ENCODE results near the gene POP7. TPM values are rescaled to one million over a fixed set of nuclear protein-coding genes. Genes with fewer than 3 reads are reported as not detected.
"Not testable (repeated sequence)": the region's sequence is repeated elsewhere in the genome, so short reads cannot be mapped to it uniquely, and the experiment has no call there.

POP7 gene
- 23.9 TPM for total RNA-seq

DNA sequence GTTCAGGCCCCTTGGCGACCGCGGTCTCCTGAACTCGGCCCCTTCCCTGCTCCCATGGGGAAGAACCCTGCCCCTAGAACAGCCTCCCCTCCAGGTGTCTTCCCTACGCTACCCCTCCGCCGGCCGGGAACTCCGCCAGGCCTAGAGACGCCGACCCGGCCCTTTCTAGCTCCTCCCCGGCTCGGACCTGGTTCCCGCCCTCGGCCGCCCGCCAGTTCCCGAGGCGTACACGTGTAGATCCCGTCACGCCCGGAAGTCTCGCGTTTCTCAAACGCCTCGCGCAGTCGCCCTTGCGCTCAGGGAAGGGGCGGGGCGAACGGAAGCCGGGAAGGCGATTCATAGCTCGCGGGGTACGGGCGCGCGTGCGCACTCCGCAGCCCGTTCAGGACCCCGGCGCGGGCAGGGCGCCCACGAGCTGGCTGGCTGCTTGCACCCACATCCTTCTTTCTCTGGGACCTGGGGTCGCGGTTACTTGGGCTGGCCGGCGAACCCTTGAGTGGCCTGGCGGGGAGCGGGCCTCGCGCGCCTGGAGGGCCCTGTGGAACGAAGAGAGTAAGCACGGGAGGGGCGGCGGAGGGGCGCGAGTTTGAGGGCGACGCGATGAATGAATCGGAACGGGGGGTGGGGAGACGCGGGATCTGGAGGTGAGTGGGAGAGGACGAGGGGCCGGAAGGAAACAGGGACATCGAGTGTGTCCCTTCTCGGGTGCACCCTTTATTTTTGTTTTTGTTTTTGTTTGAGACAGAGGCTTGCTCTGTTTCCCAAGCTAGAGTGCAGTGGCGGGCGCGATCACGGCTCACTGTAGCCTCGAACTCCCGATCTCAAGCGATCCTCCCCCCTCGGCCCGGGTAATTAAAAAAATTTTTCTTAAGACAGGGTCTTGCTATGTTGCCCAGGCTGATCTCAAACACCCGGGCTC is at the start of gene POP7:
Gene POP7, plus strand, starts transcription at position 369 of the 919 bp plus-strand sequence. CDS start 710 bp downstream, outside the sequence.
- peak; percentile 97 for DNase-seq

DNA sequence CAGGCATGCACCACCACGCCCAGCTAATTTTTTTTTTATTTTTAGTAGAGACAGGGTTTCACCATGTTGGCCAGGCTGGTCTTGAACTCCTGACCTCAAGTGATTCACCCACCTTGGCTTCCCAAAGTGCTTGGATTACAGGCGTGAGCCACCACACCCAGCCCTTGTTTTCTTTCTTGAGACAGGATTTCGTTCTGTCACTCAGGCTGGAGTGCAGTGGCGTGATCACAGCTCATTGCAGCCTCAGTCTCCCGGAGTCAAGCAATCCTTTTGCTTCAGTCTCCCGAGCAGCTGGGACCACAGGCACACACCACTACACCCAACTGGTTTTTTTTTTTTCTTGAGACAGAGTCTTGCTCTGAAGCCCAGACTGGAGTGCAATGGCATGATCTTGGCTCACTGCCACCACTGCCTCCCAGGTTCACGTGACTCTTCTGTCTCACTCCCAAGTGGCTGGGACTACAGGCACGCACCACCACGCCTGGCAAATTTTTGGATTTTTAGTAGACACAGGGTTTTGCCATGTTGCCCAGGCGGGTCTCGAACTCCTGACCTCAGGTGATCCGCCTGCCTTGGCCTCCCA is 43.6 kb upstream of the POP7 start:
- not testable (repeated sequence) for DNase-seq

DNA sequence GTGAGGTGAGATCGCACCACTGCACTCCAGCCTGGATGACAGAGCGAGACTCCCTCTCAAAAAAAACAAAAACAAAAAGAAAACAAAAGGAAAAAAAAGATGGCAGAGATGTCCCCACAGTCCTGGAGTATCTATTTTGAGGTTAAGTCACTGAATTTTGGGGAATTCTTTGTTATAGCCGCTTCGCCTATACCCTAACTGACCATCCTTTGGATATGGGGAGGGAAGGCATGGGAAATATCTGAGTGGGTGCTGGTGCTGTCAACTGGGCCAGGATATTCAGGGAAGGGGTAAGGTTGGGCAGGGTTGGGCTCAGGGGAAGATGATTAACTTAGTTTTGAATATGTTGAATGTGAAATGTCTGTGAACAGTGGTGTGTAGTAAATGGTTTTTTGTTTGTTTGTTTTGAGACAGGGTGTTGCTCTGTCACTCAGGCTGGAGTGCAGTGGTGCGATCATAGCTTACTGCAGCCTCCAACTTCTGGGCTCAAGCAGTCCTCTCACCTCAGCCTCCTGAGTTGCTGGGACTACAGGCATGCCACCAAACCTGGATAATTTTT is 40.7 kb upstream of the POP7 start:
- DNase-seq: no peak

DNA sequence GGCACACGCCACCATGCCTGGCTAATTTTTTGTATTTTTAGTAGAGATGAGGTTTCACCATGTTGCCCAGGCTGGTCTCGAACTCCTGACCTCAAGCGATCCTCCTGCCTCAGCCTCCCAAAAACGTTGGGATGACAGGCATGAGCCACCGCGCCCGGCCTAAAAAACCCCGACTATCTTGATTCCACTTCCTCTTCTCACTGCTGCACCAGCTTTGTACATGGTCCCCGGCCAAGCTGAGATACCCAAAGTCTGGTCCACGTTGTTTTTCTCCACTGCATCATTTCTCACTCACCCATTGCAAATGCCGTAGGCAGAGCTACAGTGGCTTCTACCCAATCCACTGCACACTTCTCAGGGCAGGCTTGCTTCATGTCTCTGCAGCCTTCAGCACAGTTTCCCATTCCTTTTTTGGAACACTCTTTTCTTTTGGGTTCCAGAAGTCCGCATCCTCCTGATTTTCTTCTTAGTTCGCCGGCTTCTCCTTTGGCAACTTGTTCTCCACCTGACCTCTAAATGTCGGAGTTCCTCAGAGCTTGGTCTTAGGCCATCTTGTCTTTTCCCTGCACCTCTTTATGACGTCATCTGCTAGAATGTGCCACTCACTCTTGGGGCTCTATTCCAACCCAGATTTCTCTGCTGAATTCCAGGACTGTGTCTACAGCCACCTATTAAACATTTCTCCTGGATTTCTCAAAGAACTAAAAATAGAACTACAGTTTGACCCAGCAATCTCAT is 38.4 kb upstream of the POP7 start:
- no peak for DNase-seq

DNA sequence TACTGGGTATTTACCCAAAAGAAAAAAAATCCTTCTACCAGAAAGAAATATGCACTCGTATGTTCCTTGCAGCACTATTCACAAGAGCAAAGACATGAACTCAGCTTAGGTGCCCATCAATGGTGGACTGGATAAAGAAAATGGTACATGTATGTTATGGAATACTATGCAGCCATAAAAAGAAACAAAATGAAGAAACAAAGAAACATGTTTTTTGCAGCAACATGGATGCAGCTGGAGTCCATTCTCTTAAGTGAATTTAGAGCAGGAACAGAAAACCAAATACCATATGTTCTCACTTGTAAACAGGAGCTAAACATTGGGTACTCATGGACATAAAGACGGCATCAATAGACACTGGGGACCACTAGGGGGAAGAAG is 37.9 kb upstream of the POP7 start:
- DNase-seq: no peak

DNA sequence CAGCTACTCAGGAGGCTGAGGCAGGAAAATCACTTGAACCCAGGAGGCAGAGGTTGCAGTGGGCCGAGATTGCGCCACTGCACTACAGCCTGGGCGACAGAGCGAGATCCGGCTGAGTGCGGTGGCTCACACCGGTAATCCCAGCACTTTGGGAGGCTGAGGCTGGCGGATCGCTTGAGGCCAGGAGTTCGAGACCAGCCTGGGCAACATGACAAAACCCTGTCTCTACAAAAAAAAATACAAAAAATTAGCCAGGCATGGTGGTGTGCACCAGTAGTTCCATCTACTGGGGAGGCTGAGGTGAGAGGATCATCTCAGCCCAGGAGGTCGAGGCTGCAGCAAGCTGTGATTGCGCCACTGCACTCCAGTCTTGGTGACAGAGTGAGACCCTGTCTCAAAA is 36.8 kb upstream of the POP7 start:
- DNase-seq: not testable (repeated sequence)

DNA sequence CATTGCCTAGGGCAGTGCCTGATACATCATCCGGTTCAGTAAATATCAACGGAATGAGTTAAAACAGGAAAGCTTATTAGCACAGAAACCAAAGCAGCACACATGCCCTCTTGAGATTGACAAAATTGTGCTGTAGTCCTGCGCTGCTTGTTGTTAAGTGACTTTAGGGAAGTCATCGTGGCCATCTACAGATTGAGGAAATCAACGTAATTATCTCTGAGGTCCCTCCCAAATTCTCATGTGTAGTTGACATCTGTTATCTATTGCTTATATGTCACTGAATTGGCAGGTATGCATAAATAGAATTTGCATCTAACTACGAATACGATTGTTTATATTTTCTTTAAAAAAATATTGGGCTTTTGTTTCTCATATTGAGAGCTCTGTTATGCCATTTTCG is 35.8 kb upstream of the POP7 start:
- no peak for DNase-seq

DNA sequence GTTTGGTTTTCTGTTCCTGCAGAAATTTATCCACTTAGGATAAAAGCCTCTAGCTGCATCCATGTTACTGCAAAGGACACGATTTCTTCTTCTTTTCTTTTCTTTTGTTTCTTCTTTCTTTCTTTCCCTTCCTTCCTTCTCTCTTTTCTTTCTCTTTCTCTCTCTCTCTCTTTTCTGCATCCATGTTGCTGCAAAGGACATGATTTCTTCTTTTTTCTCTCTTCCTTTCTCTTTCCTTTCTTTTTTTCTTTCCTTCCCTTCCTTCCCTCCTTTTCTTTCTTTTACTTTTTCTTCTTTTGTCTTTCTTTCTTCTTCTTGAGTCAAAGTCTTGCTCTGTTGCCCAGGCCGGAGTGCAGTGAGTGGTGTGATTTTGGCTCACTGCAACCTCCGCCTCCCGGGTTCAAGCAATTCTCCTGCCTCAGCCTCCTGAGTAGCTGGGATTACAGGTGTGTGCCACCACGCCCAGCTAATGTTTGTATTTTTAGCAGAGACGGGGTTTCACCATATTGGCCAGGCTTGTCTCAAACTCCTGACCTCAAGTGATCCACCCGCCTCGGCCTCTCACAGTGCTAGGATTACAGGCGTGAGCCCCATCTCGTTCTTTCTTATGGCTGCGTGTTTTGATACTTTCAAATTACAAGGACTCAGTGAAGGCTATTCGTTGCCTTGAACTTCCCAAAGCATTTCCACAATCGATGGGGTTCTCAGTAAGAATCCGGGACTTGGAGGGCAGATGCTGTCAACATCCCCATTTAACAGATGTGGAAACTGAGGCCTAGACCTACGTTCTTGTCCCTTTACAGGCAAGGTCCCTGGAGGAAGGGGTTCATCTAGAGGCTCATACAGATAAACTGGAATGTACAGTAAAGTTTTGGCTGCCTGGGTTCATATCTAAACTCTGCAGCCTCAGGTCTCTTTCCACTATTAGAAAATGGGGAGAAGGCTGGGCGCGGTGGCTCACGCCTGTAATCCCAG is 34.3 kb upstream of the POP7 start:
- DNase-seq: no peak

DNA sequence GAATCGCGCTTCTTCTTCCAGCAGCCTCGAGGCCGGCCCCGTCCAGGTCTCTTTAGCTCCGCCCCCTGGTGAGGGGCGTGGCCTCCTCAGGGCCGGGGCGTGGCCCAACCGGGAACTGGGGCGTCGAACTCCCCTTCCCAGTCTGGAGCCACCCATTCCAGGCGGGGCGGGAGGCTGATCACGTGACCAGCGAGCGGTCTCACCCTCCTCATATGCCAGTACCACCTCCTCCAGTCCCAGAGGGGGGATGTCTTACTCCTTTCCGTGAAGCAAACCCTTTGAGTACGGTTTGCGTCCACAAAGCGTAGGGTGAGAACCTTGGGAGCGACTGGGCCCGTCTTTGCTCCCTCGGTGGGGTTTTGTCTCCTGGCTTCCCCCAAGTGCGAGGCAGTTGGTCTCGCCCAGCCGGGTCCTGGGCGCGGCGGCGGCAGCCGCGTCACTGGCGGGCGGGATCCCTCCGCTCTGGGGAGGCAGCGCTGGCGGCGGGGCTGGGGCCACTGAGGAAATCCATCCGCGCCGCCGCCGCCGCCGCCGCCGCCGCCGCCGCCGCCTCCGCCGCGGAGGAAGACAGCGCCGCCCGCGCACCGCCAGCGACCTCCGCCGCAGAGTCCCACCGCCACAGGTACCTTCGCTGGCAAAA is 32.5 kb upstream of the POP7 start, which contains the start of gene GNB2:
Gene GNB2, plus strand, starts transcription at position 439 of the 640 bp plus-strand sequence. CDS start 2,526 bp downstream, outside the sequence.
- peak; percentile 98 for DNase-seq

DNA sequence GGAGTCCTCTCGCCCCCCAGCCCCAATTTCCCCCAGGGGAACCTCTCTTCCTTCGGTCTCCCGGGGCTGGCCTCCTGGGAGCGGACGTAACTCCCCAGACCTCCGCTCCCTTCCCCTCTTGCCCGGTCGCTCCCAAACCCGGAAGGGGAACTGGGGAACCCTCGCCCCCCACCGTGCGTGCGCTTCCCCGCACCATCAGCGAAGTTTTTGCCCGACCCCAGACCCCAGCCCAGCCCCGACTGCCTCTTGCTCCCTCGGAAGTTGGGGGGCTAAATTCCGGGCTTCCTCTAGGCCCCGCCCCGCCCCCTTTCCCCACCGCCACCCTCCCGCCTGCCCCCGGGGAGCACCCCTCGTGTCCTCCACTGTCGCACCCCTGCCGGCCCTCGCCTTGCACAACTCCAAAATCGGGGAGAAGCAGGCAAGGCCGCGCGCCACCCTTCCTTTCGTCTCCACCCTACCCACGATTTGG is 31.9 kb upstream of the POP7 start:
- no peak for DNase-seq

DNA sequence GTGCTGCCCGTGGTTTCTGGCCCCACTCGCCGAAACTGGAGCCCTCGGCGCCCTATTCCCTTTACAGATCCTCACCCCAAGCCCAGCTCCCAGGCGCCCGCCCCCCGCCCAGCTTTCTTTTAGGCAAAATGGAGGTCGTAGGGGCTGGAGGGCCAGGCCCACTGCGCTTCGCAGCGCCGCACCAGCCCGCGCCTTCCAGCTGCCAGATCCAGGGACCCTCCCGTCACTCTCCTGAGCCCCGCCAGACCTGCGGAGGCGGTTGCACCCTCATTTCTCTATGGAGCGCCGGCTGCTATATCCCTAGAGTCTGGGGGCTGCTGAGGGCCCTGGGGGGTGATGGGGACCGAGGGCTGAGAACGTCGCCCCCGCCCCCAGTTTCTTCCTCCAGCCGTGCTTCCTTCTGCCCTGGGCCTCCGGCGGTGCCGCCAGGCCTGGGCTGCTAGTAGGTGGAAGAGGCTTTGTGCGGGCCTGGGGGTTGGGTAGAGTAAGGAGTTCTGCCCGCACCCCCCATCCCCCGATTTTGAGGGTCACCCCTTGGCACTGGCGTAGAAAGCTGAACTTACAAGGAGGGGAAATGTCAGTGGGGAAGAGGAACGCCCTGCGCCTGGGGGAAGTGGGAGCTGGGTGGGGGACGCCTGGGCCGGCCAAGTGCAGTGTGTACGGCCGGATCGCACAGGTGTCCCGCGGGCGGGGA is 31.4 kb upstream of the POP7 start:
- DNase-seq: no peak

DNA sequence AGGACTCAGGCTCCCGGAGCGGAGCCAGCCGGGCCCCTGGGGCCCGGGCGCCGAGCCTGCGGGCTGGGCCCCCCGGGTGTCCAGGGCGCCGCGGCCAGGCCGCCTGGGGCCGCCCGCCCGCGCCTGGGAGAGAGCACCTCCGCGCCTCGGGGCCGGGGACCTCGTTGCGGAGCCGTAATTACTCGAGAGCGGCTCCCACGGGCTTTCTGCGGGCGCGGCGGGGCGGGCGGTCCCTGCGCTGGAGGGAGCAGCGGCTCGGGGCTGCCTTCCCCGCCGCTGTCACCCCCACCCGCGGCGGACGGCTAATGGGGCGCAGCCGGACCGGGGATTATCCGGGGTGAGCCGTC is 30.8 kb upstream of the POP7 start:
- DNase-seq: no peak

DNA sequence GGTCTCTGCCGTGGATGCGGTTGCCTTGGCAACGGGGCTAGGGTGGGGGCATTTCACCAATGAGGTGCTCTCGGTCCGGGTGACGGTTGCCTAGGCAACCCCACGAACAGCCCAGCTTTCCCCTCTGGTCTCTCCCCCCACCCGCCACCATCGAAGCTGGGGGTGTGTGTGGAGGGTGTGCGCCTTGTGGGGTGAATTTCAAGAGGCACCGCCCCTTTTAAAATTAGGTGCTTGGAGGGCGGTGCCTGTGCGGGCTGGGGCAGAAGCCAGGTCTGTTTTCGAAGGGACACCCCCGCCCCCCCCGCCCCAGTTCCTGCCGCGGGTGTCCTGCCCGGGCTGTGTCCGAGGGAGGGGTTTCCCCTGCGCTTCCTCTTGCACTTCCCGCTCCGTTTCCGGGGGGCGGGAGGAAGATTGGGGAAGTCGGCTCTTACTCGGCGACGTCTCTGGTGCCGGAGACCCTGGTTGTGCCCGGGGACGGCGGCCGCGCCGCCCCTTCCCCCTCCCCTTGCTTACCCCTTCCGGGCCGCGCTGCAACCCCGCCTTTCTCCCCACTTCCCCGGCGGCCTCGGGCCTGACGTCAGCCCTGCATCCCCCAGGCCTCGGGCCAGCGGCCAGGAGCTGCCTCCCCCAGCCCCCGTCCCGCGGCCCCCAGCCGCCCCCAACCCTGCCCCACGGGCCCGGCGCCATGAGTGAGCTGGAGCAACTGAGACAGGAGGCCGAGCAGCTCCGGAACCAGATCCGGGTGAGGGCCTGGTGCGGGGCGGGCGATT is 30.2 kb upstream of the POP7 start:
- DNase-seq: peak; percentile 48

DNA sequence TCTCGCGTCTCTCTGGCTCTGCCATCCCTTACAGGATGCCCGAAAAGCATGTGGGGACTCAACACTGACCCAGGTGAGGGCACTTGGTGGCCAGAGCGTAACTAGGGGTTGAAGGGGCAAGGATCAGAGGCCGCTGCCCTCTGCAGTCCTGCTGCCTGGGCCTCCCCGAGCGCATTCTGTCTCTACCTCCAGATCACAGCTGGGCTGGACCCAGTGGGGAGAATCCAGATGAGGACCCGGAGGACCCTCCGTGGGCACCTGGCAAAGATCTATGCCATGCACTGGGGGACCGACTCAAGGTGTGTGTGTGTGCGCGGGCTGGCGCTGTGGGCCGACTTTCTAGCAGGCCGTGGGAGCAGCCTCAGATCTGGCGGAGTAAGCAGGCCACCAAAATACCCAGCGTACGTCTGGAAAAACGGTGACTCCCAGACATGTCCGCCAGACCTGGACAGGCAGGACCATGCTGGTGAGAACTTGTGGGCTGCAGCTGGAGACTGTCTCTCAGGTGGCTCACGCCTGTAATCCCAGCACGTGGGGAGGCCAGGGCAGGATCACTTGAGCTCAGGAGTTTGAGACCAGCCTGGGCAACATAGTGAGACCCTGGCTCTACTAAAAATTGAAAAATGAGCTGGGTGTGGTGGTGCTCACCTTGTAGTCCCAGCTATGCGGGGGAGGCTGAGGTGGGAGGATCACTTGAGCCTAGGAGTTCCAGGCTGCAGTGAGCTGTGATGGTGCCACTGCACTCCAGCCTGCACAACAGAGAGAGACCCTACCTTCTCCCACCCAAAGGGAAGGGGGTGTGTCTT is 29.2 kb upstream of the POP7 start:
- DNase-seq: no peak

DNA sequence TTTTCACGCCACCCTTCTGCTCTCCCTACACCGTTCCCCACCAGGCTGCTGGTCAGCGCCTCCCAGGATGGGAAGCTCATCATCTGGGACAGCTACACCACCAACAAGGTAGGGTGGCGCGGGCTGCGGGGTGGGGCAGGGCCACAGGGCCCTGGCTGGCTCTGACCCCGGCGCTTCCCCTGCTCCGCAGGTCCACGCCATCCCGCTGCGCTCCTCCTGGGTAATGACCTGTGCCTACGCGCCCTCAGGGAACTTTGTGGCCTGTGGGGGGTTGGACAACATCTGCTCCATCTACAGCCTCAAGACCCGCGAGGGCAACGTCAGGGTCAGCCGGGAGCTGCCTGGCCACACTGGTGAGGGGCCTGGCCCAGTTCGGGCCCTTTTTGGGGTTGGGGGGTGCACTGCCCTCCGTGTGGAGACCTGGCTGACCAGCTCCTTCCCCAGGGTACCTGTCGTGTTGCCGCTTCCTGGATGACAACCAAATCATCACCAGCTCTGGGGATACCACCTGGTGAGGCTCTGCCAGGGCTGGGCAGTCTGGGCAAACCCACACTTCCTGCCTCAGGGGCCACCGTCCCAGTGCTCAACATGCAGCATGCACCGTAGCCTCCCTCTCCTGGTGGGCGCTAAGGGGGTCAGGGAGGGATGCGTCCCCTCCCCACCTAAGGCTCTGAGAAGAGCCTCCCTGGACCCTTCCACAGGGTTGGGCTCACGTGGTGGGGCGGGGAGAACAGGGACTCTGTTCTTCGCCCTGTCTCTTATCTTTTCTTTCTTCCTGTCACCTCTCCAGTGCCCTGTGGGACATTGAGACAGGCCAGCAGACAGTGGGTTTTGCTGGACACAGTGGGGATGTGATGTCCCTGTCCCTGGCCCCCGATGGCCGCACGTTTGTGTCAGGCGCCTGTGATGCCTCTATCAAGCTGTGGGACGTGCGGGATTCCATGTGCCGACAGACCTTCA is 28.3 kb upstream of the POP7 start:
- DNase-seq: no peak

DNA sequence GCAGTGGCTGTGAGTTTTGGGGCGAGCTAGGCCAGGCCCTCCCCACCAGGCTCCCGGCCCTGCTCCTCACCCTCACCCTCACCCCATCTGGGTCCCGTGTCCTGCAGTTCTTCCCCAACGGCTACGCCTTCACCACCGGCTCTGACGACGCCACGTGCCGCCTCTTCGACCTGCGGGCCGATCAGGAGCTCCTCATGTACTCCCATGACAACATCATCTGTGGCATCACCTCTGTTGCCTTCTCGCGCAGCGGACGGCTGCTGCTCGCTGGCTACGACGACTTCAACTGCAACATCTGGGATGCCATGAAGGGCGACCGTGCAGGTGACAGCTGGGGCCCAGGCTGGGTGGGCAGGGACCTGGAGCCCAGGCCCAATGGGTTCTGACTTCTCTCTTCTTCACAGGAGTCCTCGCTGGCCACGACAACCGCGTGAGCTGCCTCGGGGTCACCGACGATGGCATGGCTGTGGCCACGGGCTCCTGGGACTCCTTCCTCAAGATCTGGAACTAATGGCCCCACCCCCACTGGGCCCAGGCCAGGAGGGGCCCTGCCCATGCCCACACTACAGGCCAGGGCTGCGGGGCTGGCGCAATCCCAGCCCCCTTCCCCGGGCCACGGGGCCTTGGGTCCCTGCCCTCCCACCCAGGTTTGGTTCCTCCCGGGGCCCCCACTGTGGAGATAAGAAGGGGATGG is 27.5 kb upstream of the POP7 start:
- DNase-seq: no peak
